ENCODE results near the gene TEF.

TEF gene

GRCh38 chr22:41351011-41351410 lies 30.7 kb upstream of the TEF start:
- DNase-seq: no peak
- in situ Hi-C loops (cut with HindIII; ENCODE audit: low pct_ligation_motif_present, low pct_unique_long_range_greater_than_20kb, low sequenced_read_pairs): no loop called here

GRCh38 chr22:41352058-41352457 lies 29.7 kb upstream of the TEF start:
- peak; percentile 7 for DNase-seq
- in situ Hi-C loops (cut with HindIII; ENCODE audit: low pct_ligation_motif_present, low pct_unique_long_range_greater_than_20kb, low sequenced_read_pairs): no loop called here

GRCh38 chr22:41353862-41354575 lies 27.7 kb upstream of the TEF start:
- no peak for DNase-seq

GRCh38 chr22:41354979-41355378 lies 26.8 kb upstream of the TEF start:
- in situ Hi-C loops (cut with HindIII; ENCODE audit: low pct_ligation_motif_present, low pct_unique_long_range_greater_than_20kb, low sequenced_read_pairs): no loop called here
- DNase-seq: no peak

More at GRCh38 chr22:41353862-41354575, 27.7 kb upstream of the TEF start:
- in situ Hi-C loops (cut with HindIII; ENCODE audit: low pct_ligation_motif_present, low pct_unique_long_range_greater_than_20kb, low sequenced_read_pairs): no loop called here

- in situ Hi-C loops (cut with HindIII; ENCODE audit: low pct_ligation_motif_present, low pct_unique_long_range_greater_than_20kb, low sequenced_read_pairs): no loop called here
Measured at GRCh38 chr22:41355895-41356294, 25.8 kb upstream of the TEF start.

GRCh38 chr22:41356430-41357028 lies 25.2 kb upstream of the TEF start:
- DNase-seq: no peak
- in situ Hi-C loops (cut with HindIII; ENCODE audit: low pct_ligation_motif_present, low pct_unique_long_range_greater_than_20kb, low sequenced_read_pairs): no loop called here

More at GRCh38 chr22:41355895-41356294, 25.8 kb upstream of the TEF start:
- no peak for DNase-seq

GRCh38 chr22:41357191-41357590 lies 24.6 kb upstream of the TEF start:
- in situ Hi-C loops (cut with HindIII; ENCODE audit: low pct_ligation_motif_present, low pct_unique_long_range_greater_than_20kb, low sequenced_read_pairs): no loop called here
- no peak for DNase-seq

GRCh38 chr22:41358927-41359326 lies 22.8 kb upstream of the TEF start:
- in situ Hi-C loops (cut with HindIII; ENCODE audit: low pct_ligation_motif_present, low pct_unique_long_range_greater_than_20kb, low sequenced_read_pairs): no loop called here
- no peak for DNase-seq

GRCh38 chr22:41359376-41359775 lies 22.4 kb upstream of the TEF start:
- in situ Hi-C loops (cut with HindIII; ENCODE audit: low pct_ligation_motif_present, low pct_unique_long_range_greater_than_20kb, low sequenced_read_pairs): no loop called here

GRCh38 chr22:41360126-41360525 lies 21.6 kb upstream of the TEF start:
- no peak for DNase-seq
- in situ Hi-C loops (cut with HindIII; ENCODE audit: low pct_ligation_motif_present, low pct_unique_long_range_greater_than_20kb, low sequenced_read_pairs): no loop called here

More at GRCh38 chr22:41359376-41359775, 22.4 kb upstream of the TEF start:
- no peak for DNase-seq

- in situ Hi-C loops (cut with HindIII; ENCODE audit: low pct_ligation_motif_present, low pct_unique_long_range_greater_than_20kb, low sequenced_read_pairs): no loop called here
- no peak for DNase-seq
Measured at GRCh38 chr22:41361716-41362310, 19.9 kb upstream of the TEF start.

- DNase-seq: no peak
- in situ Hi-C loops (cut with HindIII; ENCODE audit: low pct_ligation_motif_present, low pct_unique_long_range_greater_than_20kb, low sequenced_read_pairs): no loop called here
Measured at GRCh38 chr22:41362615-41363014, 19.1 kb upstream of the TEF start.

GRCh38 chr22:41364233-41364632 lies 17.5 kb upstream of the TEF start:
- no peak for DNase-seq
- in situ Hi-C loops (cut with HindIII; ENCODE audit: low pct_ligation_motif_present, low pct_unique_long_range_greater_than_20kb, low sequenced_read_pairs): no loop called here

- no peak for DNase-seq
Measured at GRCh38 chr22:41364955-41365354, 16.8 kb upstream of the TEF start.

GRCh38 chr22:41365425-41365824 lies 16.3 kb upstream of the TEF start:
- no peak for DNase-seq
- in situ Hi-C loops (cut with HindIII; ENCODE audit: low pct_ligation_motif_present, low pct_unique_long_range_greater_than_20kb, low sequenced_read_pairs): no loop called here

More at GRCh38 chr22:41364955-41365354, 16.8 kb upstream of the TEF start:
- in situ Hi-C loops (cut with HindIII; ENCODE audit: low pct_ligation_motif_present, low pct_unique_long_range_greater_than_20kb, low sequenced_read_pairs): no loop called here

GRCh38 chr22:41366323-41367029 lies 15.3 kb upstream of the TEF start:
- DNase-seq: no peak
- in situ Hi-C loops (cut with HindIII; ENCODE audit: low pct_ligation_motif_present, low pct_unique_long_range_greater_than_20kb, low sequenced_read_pairs): no loop called here

GRCh38 chr22:41367039-41367679 lies 14.6 kb upstream of the TEF start:
- in situ Hi-C loops (cut with HindIII; ENCODE audit: low pct_ligation_motif_present, low pct_unique_long_range_greater_than_20kb, low sequenced_read_pairs): no loop called here

GRCh38 chr22:41367680-41368542 lies 13.8 kb upstream of the TEF start:
- in situ Hi-C loops (cut with HindIII; ENCODE audit: low pct_ligation_motif_present, low pct_unique_long_range_greater_than_20kb, low sequenced_read_pairs): no loop called here
- no peak for DNase-seq

More at GRCh38 chr22:41367039-41367679, 14.6 kb upstream of the TEF start:
- peak; percentile 91 for DNase-seq
